ENCODE results near the gene DQX1.
"Not testable (repeated sequence)": the region's sequence is repeated elsewhere in the genome, so short reads cannot be mapped to it uniquely, and the experiment has no call there.

The DQX1 gene

GRCh38 chr2:74481431-74481830, 44.6 kb downstream of the DQX1 start:
- TF ChIP-seq CTCF (conservative IDR thresholded peaks at IDR 0.05; ENCODE audit: low read depth, low read length): no peak
- DNase-seq (ENCODE audit: low read depth): no peak
- peak overlapping the region; percentile 94 for H3K4me3 ChIP-seq (ENCODE audit: low read depth, low read length)

- TF ChIP-seq CTCF (conservative IDR thresholded peaks at IDR 0.05; ENCODE audit: low read depth, low read length): peak; percentile 56
Observed at GRCh38 chr2:74474899-74475298, 51.1 kb downstream of the DQX1 start.

GRCh38 chr2:74474481-74474880, 51.5 kb downstream of the DQX1 start:
- H3K4me3 ChIP-seq (ENCODE audit: low read depth, low read length): no peak overlapping the region
- DNase-seq (ENCODE audit: low read depth): no peak
- TF ChIP-seq CTCF (conservative IDR thresholded peaks at IDR 0.05; ENCODE audit: low read depth, low read length): no peak

More at GRCh38 chr2:74474899-74475298, 51.1 kb downstream of the DQX1 start:
- no peak for DNase-seq (ENCODE audit: low read depth)
- no peak overlapping the region for H3K4me3 ChIP-seq (ENCODE audit: low read depth, low read length)

GRCh38 chr2:74472945-74473258, 53.1 kb downstream of the DQX1 start:
- peak overlapping the region; percentile 89 for H3K4me3 ChIP-seq (ENCODE audit: low read depth, low read length)
- no peak for DNase-seq (ENCODE audit: low read depth)
- TF ChIP-seq CTCF (conservative IDR thresholded peaks at IDR 0.05; ENCODE audit: low read depth, low read length): no peak

- H3K4me3 ChIP-seq (ENCODE audit: low read depth, low read length): peak within 1 kb of the TSS; percentile 89
- no peak for TF ChIP-seq CTCF (conservative IDR thresholded peaks at IDR 0.05; ENCODE audit: low read depth, low read length)
- DNase-seq (ENCODE audit: low read depth): peak; percentile 97
Observed at GRCh38 chr2:74472086-74472944, 53.7 kb downstream of the DQX1 start, which contains the start of gene MRPL53. Gene MRPL53 (minus strand): TSS chr2:74472680. CDS start chr2:74472660, 20 bp downstream.

- TF ChIP-seq CTCF (conservative IDR thresholded peaks at IDR 0.05; ENCODE audit: low read depth, low read length): no peak
- DNase-seq (ENCODE audit: low read depth): no peak
Observed at GRCh38 chr2:74471332-74472065, 54.5 kb downstream of the DQX1 start.

GRCh38 chr2:74470742-74471141, 55.3 kb downstream of the DQX1 start:
- H3K4me3 ChIP-seq (ENCODE audit: low read depth, low read length); DNase-seq (ENCODE audit: low read depth): not testable (repeated sequence)

More at GRCh38 chr2:74471332-74472065, 54.5 kb downstream of the DQX1 start:
- peak overlapping the region; percentile 89 for H3K4me3 ChIP-seq (ENCODE audit: low read depth, low read length)

Data from choroid plexus epithelial cell (primary cell).